ENCODE results near the gene SKIL. TPM values are rescaled to one million over a fixed set of nuclear protein-coding genes. Genes with fewer than 3 reads are reported as not detected.
A peak's percentile ranks its signal among the peaks of the same experiment; 100 is the strongest.

The SKIL gene
- total and polyA plus RNA-seq, 2 donors (not counting 1 experiment from before 2014, with no cell fraction given) = 7.7 to 145 TPM

GRCh38 chr3:170360916-170361315 lies 3.4 kb downstream of the SKIL start:
- Histone ChIP-seq H4K20me1 (ENCODE audit: control insufficient read depth, insufficient read depth, low read length, poor library complexity, severe bottlenecking) (peaks cover 9% of the 10 kb centered on the region), H3K27ac (ENCODE audit: low read length in 2 of 2) (no peak overlapping the region), H2AFZ (ENCODE audit: insufficient read depth, low read depth, low read length, poor library complexity, severe bottlenecking) (no peak overlapping the region), H3K4me3 (ENCODE audit: control extremely low read depth in 1 of 5, extremely low read depth in 1 of 5, insufficient read depth in 1 of 5, low read depth in 2 of 5, low read length in 4 of 5) (peak overlapping the region in 1 of 5 experiments; percentile 27), H3K4me2 (replicated peaks; ENCODE audit: low read depth, low read length, poor library complexity, severe bottlenecking) (peak overlapping the region; percentile 48), H3K27me3 (replicated peaks in 1 of 4; ENCODE audit: control extremely low read depth in 1 of 4, control insufficient read depth in 3 of 4, insufficient read depth in 4 of 4, low read length in 3 of 4) (no peaks in the 10 kb centered on the region), H3K4me1 (ENCODE audit: control insufficient read depth in 2 of 2, insufficient read depth in 2 of 2, low read length in 2 of 2) (peaks cover 60 to 62% of the 10 kb centered on the region in 2 donors), H3K9me3 (ENCODE audit: control extremely low read depth in 1 of 3, control insufficient read depth in 2 of 3, insufficient read depth in 1 of 3, low read length in 2 of 3) (peaks cover 0 to 7% (median 0%) of the 10 kb centered on the region in 3 donors), H3K36me3 (replicated peaks in 1 of 2; ENCODE audit: control extremely low read depth in 1 of 2, control insufficient read depth in 1 of 2, extremely low read depth in 1 of 2, insufficient read depth in 2 of 2, low read length in 1 of 2) (peaks cover 2 to 13% of the 10 kb centered on the region in 2 experiments), H3K79me2 (ENCODE audit: control insufficient read depth, insufficient read depth, low read length) (peaks cover 82% of the 10 kb centered on the region), H3K9ac (ENCODE audit: low read length) (no peak overlapping the region)
- ChIA-PET POLR2A (no interaction called here), CTCF (interaction anchor here (0.8 to 1.4 kb wide), 5 partner anchors 8 to 52 kb away, joined by 3 to 4 read pairs (median 4); no protein-coding TSS in a partner anchor)
- Mint-ChIP-seq H3K9me3 (ENCODE audit: insufficient read depth) (no peaks in the 10 kb centered on the region), H3K4me1 (peaks cover 63% of the 10 kb centered on the region), H3K27ac (no peak overlapping the region), H3K4me3 (peak overlapping the region; percentile 40), H3K27me3 (no peaks in the 10 kb centered on the region)
- intact Hi-C loops (cut with micrococcal nuclease) = no loop called here
- WGBS (ENCODE audit: insufficient coverage) = 93% methylated on average over 4 of the region's 5 CpGs
- DNase-seq (no peak), ATAC-seq (ENCODE audit: low read depth) (no peak)
- TF ChIP-seq CTCF (IDR thresholded peaks at IDR 0.05) (no peak), EZH2 (IDR thresholded peaks at IDR 0.05; ENCODE audit: borderline replicate concordance, insufficient read depth, low read depth, low read length, poor library complexity, severe bottlenecking) (no peak)

- Histone ChIP-seq H3K27me3 (replicated peaks in 1 of 4; ENCODE audit: control extremely low read depth in 1 of 4, control insufficient read depth in 3 of 4, insufficient read depth in 4 of 4, low read length in 3 of 4) (no peaks in the 10 kb centered on the region), H3K4me2 (replicated peaks; ENCODE audit: low read depth, low read length, poor library complexity, severe bottlenecking) (peak overlapping the region; percentile 48), H3K4me1 (ENCODE audit: control insufficient read depth in 2 of 2, insufficient read depth in 2 of 2, low read length in 2 of 2) (peaks cover 60 to 62% of the 10 kb centered on the region in 2 donors), H2AFZ (ENCODE audit: insufficient read depth, low read depth, low read length, poor library complexity, severe bottlenecking) (no peak overlapping the region), H3K79me2 (ENCODE audit: control insufficient read depth, insufficient read depth, low read length) (peaks cover 89% of the 10 kb centered on the region), H3K9ac (ENCODE audit: low read length) (no peak overlapping the region), H4K20me1 (ENCODE audit: control insufficient read depth, insufficient read depth, low read length, poor library complexity, severe bottlenecking) (peaks cover 9% of the 10 kb centered on the region), H3K27ac (ENCODE audit: low read length in 2 of 2) (no peak overlapping the region), H3K4me3 (ENCODE audit: control extremely low read depth in 1 of 5, extremely low read depth in 1 of 5, insufficient read depth in 1 of 5, low read depth in 2 of 5, low read length in 4 of 5) (no peak overlapping the region), H3K36me3 (replicated peaks in 1 of 2; ENCODE audit: control extremely low read depth in 1 of 2, control insufficient read depth in 1 of 2, extremely low read depth in 1 of 2, insufficient read depth in 2 of 2, low read length in 1 of 2) (peaks cover 2 to 13% of the 10 kb centered on the region in 2 experiments), H3K9me3 (ENCODE audit: control extremely low read depth in 1 of 3, control insufficient read depth in 2 of 3, insufficient read depth in 1 of 3, low read length in 2 of 3) (peaks cover 0 to 7% (median 0%) of the 10 kb centered on the region in 3 donors)
- intact Hi-C loops (cut with micrococcal nuclease) = no loop called here
- no peak for ATAC-seq (ENCODE audit: low read depth)
- no peak for DNase-seq
- Mint-ChIP-seq H3K27ac (peak overlapping the region; percentile 3), H3K4me3 (peak overlapping the region; percentile 33), H3K27me3 (no peaks in the 10 kb centered on the region), H3K4me1 (peaks cover 61% of the 10 kb centered on the region), H3K9me3 (ENCODE audit: insufficient read depth) (no peaks in the 10 kb centered on the region)
- ChIA-PET POLR2A (no interaction called here), CTCF (interaction anchor here (1.2 to 1.4 kb wide), 2 partner anchors 14 to 15 kb away, joined by 3 to 4 read pairs; no protein-coding TSS in a partner anchor)
- no peak for TF ChIP-seq CTCF (IDR thresholded peaks at IDR 0.05)
- TF ChIP-seq EZH2 (IDR thresholded peaks at IDR 0.05; ENCODE audit: borderline replicate concordance, insufficient read depth, low read depth, low read length, poor library complexity, severe bottlenecking) = no peak
- WGBS (ENCODE audit: insufficient coverage) = no CpG with 5 or more reads among the region's 6 CpGs
Measured at GRCh38 chr3:170361711-170362110, 4.2 kb downstream of the SKIL start.
